ENCODE results near the gene ST6GAL1. TPM values are rescaled to one million over a fixed set of nuclear protein-coding genes. Genes with fewer than 3 reads are reported as not detected.
A peak's percentile ranks its signal among the peaks of the same experiment; 100 is the strongest.

Gene ST6GAL1
- total and polyA plus RNA-seq, 2 of the 13 experiments (the other 11 are each of a cell fraction or from before 2014, with no cell fraction given) = 79.9 to 164 TPM

DNA sequence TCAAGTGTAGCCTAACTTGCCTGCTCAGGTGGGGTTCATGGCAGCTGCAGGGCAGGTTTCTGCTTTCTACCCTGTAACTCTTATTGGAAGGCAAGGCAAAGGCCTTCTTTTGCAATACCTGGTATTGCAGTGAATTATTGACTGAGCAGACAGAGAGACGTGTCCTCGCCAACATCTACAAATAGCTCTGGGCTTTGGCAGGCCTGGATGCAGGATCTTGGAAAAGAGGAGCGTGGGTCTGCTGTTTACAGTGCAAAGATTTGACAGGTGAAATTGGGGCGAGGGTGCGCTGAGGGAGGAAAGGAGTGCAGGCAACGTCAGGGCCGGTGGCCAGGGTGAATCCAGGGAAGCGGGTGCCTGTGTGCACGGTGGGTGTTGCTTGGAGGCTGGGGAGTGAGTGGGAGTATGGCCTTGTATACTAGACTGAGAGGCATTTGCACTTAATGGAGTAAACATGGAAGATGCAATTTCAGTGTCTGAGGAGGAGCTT is 44.5 kb downstream of the ST6GAL1 start (continued):
- TF ChIP-seq ZNF891 (CRISPR knock-in tag; IDR thresholded peaks at IDR 0.05) = no peak
- no peak for TF ChIP-seq MLX (CRISPR knock-in tag; IDR thresholded peaks at IDR 0.05)
- TF ChIP-seq ZNF251 (CRISPR knock-in tag; IDR thresholded peaks at IDR 0.05) = no peak
- no peak for TF ChIP-seq SIN3B (IDR thresholded peaks at IDR 0.05; ENCODE audit: low read length)
- TF ChIP-seq, protein P1, sequence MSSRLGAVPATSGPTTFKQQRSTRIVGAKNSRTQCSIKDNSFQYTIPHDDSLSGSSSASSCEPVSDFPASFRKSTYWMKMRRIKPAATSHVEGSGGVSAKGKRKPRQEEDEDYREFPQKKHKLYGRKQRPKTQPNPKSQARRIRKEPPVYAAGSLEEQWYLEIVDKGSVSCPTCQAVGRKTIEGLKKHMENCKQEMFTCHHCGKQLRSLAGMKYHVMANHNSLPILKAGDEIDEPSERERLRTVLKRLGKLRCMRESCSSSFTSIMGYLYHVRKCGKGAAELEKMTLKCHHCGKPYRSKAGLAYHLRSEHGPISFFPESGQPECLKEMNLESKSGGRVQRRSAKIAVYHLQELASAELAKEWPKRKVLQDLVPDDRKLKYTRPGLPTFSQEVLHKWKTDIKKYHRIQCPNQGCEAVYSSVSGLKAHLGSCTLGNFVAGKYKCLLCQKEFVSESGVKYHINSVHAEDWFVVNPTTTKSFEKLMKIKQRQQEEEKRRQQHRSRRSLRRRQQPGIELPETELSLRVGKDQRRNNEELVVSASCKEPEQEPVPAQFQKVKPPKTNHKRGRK (CRISPR knock-in tag; IDR thresholded peaks at IDR 0.05) = no peak
- TF ChIP-seq ZFAT (CRISPR knock-in tag; conservative IDR thresholded peaks at IDR 0.05) = no peak
- 0 out of 2 replicates have a peak, but pooled peaks have one; percentile 34 for TF ChIP-seq ZNF816 (CRISPR knock-in tag; IDR thresholded peaks at IDR 0.05; ENCODE audit: borderline replicate concordance)
- no peak for TF ChIP-seq PHB2 (IDR thresholded peaks at IDR 0.05; ENCODE audit: partially characterized antibody)
- no peak for TF ChIP-seq ZNF276 (CRISPR knock-in tag; IDR thresholded peaks at IDR 0.05; ENCODE audit: low read depth)
- no peak for TF ChIP-seq BHLHE40 (IDR thresholded peaks at IDR 0.05; ENCODE audit: low read length)
- no peak for TF ChIP-seq ZNF225 (CRISPR knock-in tag; IDR thresholded peaks at IDR 0.05)
- TF ChIP-seq U2AF1 (optimal IDR thresholded peaks at IDR 0.05; ENCODE audit: low read depth, low read length) = no peak
- no peak for TF ChIP-seq ZFP62 (CRISPR knock-in tag; IDR thresholded peaks at IDR 0.05)
- TF ChIP-seq KDM2A (CRISPR knock-in tag; IDR thresholded peaks at IDR 0.05; ENCODE audit: borderline replicate concordance, low read depth) = no peak
- TF ChIP-seq ZNF256 (CRISPR knock-in tag; conservative IDR thresholded peaks at IDR 0.05) = no peak
- TF ChIP-seq GATAD2A (CRISPR knock-in tag; IDR thresholded peaks at IDR 0.05) = peak; percentile 95
- TF ChIP-seq, protein P2, sequence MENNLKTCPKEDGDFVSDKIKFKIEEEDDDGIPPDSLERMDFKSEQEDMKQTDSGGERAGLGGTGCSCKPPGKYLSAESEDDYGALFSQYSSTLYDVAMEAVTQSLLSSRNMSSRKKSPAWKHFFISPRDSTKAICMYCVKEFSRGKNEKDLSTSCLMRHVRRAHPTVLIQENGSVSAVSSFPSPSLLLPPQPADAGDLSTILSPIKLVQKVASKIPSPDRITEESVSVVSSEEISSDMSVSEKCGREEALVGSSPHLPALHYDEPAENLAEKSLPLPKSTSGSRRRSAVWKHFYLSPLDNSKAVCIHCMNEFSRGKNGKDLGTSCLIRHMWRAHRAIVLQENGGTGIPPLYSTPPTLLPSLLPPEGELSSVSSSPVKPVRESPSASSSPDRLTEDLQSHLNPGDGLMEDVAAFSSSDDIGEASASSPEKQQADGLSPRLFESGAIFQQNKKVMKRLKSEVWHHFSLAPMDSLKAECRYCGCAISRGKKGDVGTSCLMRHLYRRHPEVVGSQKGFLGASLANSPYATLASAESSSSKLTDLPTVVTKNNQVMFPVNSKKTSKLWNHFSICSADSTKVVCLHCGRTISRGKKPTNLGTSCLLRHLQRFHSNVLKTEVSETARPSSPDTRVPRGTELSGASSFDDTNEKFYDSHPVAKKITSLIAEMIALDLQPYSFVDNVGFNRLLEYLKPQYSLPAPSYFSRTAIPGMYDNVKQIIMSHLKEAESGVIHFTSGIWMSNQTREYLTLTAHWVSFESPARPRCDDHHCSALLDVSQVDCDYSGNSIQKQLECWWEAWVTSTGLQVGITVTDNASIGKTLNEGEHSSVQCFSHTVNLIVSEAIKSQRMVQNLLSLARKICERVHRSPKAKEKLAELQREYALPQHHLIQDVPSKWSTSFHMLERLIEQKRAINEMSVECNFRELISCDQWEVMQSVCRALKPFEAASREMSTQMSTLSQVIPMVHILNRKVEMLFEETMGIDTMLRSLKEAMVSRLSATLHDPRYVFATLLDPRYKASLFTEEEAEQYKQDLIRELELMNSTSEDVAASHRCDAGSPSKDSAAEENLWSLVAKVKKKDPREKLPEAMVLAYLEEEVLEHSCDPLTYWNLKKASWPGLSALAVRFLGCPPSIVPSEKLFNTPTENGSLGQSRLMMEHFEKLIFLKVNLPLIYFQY (CRISPR knock-in tag; IDR thresholded peaks at IDR 0.05; ENCODE audit: borderline replicate concordance) = peak; percentile 75; the same call in 1 of the 2 replicates
- no peak for TF ChIP-seq ZNF362 (CRISPR knock-in tag; IDR thresholded peaks at IDR 0.05; ENCODE audit: borderline replicate concordance)
- TF ChIP-seq ZNF264 (CRISPR knock-in tag; IDR thresholded peaks at IDR 0.05) = no peak; the same call in 1 of the 2 replicates
- no peak for TF ChIP-seq PCBP1 (IDR thresholded peaks at IDR 0.05; ENCODE audit: borderline replicate concordance, low read depth, low read length)
- no peak for TF ChIP-seq SNAPC2 (CRISPR knock-in tag; IDR thresholded peaks at IDR 0.05)
- no peak for TF ChIP-seq TBX3 (IDR thresholded peaks at IDR 0.05; ENCODE audit: borderline replicate concordance)
- TF ChIP-seq ZNF580 (CRISPR knock-in tag; IDR thresholded peaks at IDR 0.05; ENCODE audit: borderline replicate concordance, low read depth) = peak; percentile 79; the same call in 1 of the 2 replicates

Data from HepG2 (cell line).